ENCODE results near the gene ATF6.

GRCh38 chr1:161810780-161811179 is 44.7 kb downstream of the ATF6 start:
- TF ChIP-seq RNF219 (CRISPR knock-in tag; IDR thresholded peaks at IDR 0.05) (no peak), CTCF (IDR thresholded peaks at IDR 0.05 in 2 of 3, conservative IDR thresholded peaks at IDR 0.05 in 1 of 3; ENCODE audit: insufficient read depth in 2 of 3, low read depth in 1 of 3, low read length in 3 of 3) (no peak), BRF2 (IDR thresholded peaks at IDR 0.05; ENCODE audit: borderline replicate concordance, insufficient read depth, insufficient read length) (no peak), ZNF311 (CRISPR knock-in tag; IDR thresholded peaks at IDR 0.05) (no peak), IRF9 (tag; IDR thresholded peaks at IDR 0.05) (no peak), GABPA (tag; conservative IDR thresholded peaks at IDR 0.05; ENCODE audit: low read depth) (no peak), TEAD4 (IDR thresholded peaks at IDR 0.05; ENCODE audit: low read length) (no peak), TEAD4 (CRISPR knock-in tag; IDR thresholded peaks at IDR 0.05; ENCODE audit: borderline replicate concordance) (no peak), ESRRA (IDR thresholded peaks at IDR 0.05; ENCODE audit: borderline replicate concordance, low read depth) (no peak), E2F5 (CRISPR knock-in tag; IDR thresholded peaks at IDR 0.05) (no peak), EP300 (IDR thresholded peaks at IDR 0.05; ENCODE audit: low read length) (no peak), EHMT2 (IDR thresholded peaks at IDR 0.05) (no peak), ELF1 (tag; IDR thresholded peaks at IDR 0.05) (no peak), USF1 (CRISPR knock-in tag; IDR thresholded peaks at IDR 0.05) (no peak)
